HG03378 (cell line): Measurements from ENCODE around the gene HBEGF.
A peak's percentile ranks its signal among the peaks of the same experiment; 100 is the strongest.

Experiments
- ATAC-seq: cut with Tn5 transposase; IDR thresholded peaks from one replicate; pipeline ENCODE4 v1.9.1; 2021; ENCODE audit warnings: mild to moderate bottlenecking, moderate library complexity; ENCODE audit not compliant: unreplicated experiment

HBEGF gene

DNA sequence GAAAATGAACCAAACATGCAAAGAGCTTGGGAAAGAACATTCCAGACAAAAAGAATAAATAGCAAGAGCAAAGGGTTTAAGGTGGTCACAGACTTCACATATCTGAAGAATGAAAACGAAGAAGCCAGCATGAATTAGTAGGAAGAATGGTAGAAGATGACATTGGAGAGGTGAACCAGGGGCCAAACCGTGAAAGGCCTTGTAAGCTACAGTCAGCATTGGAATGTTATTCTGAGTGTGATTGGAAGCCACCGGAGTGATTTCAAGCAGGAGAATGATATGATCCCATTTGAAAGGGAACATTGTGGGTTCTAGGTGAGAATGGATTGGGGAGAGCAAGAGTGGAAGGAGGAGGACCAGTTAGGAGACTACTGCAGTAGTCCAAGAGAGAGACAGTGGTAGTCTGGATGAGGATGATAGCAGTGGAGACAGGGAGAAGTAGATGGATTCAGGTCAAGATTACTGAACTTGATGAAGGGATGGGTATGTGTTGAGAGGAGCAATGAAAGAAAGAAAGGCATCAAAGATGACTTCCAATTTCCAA is 36.6 kb downstream of the HBEGF start:
- ATAC-seq, result no peak

DNA sequence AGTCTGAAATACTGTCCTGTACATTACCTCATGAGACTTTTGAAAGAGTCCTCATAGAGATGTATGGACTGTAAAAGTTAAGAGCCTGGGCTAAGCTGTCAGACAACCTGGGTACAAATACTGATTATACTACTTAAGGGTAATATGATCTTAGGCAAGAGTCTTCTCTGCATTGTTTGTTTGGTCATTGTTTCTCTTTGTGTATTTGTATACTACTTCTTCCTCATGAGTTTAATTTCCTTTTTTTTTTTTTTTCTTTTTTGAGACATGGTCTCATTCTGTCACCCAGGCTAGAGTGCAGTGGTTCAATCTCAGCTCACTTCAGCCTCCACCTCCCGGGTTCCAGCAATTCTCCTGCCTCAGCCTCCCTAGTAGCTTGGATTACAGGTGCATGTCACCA is 40.9 kb downstream of the HBEGF start:
- ATAC-seq, result no peak

DNA sequence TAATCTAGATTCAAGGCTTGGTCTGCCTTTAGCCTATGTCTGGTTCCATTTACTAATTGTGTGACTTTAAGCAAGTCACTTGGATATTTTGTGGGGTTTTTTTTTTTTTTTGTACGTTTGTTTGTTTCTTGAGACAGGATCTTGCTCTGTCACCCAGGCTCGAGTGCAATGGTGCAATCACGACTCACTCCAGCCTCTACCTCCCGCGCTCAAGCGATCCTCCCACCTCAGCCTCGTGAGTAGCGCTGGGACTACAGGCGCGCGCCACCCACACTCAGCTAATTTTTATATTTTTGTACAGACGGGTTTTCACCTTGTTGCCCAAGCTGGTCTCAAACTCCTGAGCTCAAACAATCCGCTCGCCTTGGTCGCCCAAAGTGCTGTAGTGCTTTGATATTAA is 42.4 kb downstream of the HBEGF start:
- no peak for ATAC-seq

DNA sequence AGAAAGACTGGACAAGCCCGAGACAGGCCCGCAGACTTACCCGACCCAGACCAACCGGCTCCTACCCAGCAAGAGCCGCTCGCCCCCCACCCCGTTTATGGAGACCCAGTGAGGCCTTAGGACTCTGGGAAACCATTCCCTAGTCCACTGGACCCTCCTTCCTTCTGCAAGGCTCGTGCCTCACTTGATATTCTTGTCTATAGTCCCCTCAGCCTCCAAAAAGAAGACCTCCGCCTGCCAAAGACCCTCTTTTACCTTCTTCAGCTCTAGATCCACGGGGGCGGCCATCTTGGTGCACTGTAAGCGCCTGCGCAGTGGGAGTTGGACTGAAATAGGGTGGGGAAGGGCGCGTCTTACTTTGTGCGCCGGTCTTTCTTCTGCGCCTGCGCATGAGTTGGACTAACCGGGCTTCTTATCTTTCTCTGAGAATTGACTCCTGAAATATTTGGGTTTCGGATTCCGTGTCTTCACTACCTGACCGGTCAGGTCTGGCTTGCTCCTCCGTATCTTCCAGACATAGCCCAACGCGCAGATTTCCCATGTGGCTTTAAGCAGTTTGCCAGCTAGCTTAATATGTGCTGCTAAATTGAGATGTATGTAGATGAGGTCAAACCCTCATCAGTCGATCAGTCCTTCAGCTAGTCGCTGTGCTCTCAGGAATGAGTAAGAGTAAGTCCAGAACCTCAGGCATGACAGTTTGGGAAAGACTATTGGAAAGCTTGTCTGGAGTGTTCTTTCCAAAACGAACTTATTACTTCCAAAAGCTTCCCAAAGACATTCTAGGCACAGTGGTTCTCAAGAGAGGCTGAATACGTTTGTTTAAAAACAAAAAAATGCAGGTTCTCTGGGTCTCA is 43.4 kb downstream of the HBEGF start, which contains the start of gene PFDN1:
Gene PFDN1 (minus strand): TSS at position 316 of the 854 bp plus-strand sequence. CDS start 28 bp downstream, at position 288.
- peak; percentile 95 for ATAC-seq

DNA sequence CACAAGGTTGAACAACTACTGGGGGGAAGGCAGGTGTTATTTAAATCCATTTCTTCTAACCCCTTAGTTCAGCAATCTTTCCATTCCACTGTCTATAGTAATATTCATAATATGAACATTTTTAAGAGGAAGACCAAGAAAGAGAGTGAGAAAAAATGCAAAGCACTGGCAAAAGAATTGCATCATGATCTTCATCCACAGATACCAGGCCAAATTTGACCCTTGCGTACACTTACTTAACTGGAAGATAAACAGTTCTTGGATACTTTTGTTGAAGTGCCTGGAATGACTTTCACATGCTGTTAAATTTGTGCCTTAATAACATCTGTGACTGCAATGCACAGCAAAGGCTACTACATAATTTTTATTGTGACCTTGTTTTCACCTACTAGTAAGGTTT is 45.3 kb downstream of the HBEGF start:
- no peak for ATAC-seq

DNA sequence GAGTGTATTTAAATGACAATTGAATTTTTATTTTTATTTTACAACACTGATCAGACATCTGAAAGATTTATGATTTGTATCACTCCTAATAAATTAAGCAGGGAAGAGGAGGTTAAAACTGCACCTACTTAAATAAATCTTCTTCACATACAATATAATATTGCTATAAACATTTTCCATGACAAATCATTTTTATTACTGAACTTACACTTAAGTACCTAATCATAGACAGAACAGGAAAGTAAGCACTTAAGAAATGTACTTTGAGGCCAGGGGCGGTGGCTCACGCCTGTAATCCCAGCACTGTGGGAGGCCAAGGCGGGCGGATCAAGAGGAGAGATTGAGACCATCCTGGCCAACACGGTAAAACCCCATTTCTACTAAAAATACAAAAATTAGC is 47.3 kb downstream of the HBEGF start:
- no peak for ATAC-seq

DNA sequence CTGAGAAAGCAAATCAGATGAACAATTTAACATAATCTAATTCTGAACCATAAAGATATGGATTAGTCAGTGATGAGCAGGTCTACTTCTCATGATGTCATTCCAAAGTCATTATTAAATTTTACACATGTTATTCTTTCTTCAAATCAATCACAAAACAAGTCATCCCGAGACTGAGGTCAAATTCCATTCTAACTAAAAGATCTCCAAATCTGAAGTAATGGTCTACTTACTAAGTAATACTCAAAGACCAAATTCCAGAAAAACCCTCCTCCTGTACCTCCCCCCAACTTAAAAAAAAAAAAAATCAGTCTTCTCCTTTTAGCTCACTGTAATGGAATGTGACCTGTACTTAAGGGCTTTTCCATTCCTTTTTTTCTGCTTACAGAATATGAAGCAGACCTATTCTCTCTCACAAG is 48.2 kb downstream of the HBEGF start:
- no peak for ATAC-seq

DNA sequence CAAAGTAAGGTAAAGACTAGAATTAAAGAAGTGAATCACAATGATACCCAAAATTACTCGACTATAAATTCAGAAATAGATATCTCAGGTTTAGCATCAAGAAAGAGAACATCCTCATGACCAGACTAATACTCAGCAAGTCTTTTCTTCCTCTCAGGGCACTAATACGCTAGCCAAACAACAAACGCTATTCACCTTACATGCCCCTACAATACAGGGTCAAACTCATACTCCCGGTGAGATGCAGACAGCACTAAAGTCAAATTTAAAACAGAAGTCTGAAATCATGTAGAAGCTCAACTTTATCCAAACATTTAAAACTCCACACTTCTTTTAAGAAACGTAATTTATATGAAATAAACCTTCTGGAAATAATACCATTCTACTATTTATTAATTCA is 49.1 kb downstream of the HBEGF start:
- ATAC-seq, result no peak

DNA sequence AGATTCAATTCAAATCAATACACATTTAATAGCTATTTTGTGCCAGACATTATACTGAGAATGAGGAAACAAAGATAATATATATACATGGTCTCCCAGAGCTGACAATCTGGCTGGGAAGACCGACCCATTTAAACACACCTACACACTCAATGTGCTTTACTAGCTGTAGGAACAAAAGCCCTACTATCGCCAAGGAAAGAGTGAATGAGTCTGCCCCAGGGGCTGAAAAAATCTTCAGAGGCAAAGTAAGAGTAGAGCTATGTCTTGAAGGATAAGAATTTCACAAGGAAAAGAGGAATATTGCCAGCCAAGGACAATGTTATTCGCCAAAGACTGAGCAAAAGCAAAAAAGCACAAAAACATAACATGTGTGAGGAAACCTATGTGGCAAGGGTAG is 50.1 kb downstream of the HBEGF start:
- ATAC-seq, result no peak

DNA sequence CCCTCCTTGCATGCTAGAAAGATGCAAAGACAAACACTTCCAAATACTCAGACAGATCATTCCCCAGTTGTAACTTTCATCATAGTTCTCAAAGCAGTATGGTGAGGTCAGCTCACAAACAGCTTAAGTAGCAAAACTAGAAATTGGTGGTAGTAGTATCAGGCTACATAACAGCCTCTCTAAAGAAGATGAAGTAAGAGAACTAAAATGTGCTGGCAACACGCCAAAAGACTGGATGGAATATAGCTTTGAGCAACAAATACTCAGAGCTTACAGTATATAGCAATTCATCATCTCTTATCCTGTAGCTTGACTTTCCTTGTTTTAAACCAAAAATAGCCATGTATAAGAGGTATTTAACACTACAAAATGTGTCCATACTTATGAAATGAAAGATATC is 51.0 kb downstream of the HBEGF start:
- no peak for ATAC-seq

DNA sequence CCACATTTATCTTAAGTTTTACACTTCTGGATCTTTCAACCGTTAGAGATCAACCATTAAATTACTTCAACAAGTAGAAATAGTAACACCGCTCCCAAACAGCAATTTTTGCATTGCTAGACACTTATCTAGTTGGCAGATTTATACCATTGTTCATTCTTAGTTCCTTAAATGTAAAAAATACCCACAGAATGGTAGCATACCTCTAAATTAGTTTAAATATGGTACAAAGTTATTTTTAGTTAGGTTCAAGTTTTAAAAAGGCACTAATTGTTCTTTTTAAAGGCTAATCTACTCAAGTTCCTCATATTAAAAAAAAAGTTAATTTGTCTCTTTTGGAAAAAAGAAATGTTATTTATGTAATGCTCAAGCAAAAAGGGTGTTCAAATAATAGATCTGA is 51.6 kb downstream of the HBEGF start:
- no peak for ATAC-seq

DNA sequence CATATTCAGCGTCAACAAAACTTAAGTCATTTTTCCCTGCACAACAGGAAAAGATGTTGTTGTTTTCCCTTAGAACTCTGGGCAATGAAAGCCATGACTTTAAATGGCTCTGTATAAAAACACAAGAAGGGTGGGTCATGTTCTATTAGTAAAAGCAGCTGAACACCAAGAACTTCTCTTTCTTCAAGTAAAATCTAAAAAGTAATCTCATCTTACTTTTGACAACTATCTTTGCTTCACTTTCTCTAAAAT is 52.6 kb downstream of the HBEGF start:
- no peak for ATAC-seq

DNA sequence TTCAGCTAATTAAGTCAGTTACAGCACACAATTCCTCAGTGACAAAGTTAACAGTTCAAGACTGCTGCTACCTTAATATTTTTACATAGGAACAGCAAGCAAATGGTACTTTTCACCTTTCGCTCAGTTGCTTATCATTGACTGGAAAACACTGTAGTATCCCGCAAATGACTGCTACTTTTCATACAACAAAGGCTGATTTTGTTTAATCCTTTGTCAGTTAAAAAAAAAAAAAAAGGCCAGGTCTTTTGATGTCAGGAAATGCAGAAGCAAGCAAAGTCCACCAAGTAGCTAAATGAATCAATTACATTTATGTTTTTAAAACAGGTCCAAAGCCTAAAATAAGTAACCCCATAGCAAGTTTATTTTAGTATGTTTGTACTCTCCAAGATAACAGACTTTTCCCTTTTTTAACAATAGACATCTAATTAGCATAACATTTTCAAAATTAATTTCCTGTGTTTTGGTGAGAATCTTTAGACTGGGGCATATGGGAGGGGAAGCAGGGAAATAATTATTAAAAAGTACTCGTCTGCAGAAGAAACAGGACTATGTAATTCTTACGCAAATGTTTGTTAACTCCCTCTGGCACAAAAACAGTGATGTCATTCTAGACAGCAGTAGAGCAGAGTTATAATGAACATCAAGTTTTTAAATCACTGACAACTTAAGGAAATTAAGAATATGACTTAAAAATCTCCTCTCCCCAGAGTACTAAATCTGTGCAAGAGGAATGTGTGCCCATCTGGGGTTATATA is 53.1 kb downstream of the HBEGF start:
- ATAC-seq, result no peak

DNA sequence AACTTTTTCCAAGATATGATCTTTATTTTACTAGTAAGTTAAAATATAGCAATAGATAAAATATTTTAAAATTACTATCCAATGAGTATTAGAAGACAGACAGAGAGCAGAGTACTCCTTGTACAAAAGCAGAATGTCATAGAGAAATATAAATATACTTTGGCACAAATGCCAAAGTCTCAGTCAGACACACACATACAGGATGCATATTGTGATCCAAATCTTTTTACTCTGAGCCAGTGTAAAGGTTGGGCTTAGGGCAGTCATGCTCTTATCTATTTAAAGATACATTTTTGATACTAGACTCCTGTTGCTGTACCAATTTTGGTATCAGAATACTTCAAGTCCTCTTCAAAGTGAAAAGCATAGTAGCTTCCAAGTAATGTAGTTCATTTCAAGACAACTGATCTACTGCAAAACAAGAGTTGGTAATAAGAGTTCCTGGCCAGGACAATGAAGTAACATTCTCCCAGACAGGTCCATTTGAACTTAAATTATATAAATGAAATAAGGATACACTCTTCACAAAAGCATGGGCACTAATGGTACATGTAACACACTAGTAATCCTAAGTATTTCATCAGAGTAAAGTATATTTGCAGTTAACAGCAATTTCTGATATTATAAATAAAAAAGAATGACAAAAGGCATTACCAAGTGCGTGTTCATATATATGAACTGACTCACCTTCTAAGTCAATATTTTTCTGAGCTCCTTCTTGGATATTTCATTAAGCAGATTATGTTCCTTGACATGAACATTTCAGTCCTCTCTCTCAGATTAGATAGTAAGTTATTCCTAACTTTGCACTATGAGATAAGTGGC is 54.0 kb downstream of the HBEGF start:
- no peak for ATAC-seq

DNA sequence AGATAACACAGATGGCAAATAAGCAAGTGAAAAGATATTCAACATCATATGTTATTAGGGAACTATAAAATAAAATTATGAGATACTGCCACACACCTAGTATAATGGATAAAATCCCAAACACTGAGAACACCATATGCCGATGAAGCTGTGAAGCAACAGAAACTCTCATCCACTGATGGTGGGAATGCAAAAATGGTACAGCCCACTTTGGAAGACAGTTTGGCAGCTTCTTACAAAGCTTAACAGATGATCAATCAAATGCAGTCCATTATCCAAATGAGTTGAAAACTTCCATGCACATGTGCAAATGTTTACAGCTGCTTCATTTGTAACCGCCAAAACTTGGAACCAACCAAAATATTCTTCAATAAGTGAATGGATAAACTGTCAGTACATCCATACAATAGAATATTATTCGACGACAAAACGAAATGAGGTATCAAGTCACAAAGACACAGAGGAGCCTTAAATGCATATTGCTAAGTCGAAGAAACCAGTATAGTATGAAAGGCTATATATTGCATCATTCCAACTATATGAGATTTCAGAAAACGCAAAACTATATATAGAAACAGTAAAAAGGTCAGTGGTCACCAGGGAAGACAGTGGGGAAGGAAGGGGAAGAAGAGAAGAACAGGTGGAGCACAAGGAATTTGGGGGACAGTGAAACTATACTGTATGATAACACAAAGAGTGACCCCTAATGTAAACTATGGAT is 58.4 kb downstream of the HBEGF start:
- no peak for ATAC-seq

DNA sequence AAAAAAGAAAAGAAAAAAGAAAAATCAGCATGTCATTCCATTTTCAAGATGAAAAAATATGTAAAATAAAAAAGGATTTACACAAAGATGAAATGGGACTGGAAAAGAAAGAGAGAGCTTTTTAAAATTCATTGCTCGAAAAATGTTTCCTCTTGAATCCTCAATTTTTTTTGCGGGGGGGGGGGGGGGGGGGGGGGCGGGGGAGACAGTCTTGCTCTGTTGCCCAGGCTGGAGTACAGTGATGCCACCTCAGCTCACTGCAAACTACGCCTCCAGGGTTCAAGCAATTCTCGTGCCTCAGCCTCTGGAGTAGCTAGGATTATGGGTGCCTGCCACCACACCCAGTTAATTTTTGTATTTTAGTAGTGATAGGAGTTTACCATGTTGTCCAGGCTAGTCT is 60.0 kb downstream of the HBEGF start:
- ATAC-seq, result no peak

DNA sequence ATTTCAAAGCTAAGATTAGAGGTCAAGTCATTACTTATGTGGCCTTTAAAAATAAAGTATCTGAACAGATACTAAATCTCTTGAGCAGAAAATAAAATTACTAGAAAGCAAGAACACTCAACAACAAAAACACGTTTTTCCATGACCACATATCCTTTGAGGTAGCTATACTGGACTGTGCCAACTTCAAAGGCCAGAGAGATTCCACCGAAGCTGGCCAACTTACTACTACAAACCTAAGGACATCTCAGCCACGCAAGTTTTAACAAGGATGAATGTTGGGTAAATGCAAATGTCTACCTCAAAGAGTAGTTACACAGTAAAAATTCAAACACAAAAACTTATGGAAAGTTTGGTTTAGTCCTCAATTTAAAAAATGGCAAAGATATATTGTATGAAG is 62.4 kb downstream of the HBEGF start:
- no peak for ATAC-seq
